ENCODE data around the gene NLRC3.
A peak's percentile ranks its signal among the peaks of the same experiment; 100 is the strongest.

NLRC3 gene

GRCh38 chr16:3596101-3596861 is 19.1 kb upstream of the NLRC3 start:
- no peak for DNase-seq

GRCh38 chr16:3595521-3596021 is 18.4 kb upstream of the NLRC3 start:
- DNase-seq = no peak

GRCh38 chr16:3595110-3595486 is 17.9 kb upstream of the NLRC3 start:
- DNase-seq = no peak

- no peak for DNase-seq
Observed at GRCh38 chr16:3594316-3595109, 17.3 kb upstream of the NLRC3 start.

- DNase-seq = no peak
Observed at GRCh38 chr16:3592559-3592958, 15.4 kb upstream of the NLRC3 start.

GRCh38 chr16:3591991-3592390 is 14.8 kb upstream of the NLRC3 start:
- DNase-seq = no peak

- DNase-seq = no peak
Observed at GRCh38 chr16:3591436-3591803, 14.2 kb upstream of the NLRC3 start.

- no peak for DNase-seq
Observed at GRCh38 chr16:3590736-3591435, 13.7 kb upstream of the NLRC3 start.

- DNase-seq = no peak
Observed at GRCh38 chr16:3589991-3590701, 12.9 kb upstream of the NLRC3 start.

- DNase-seq = no peak
Observed at GRCh38 chr16:3589441-3589921, 12.3 kb upstream of the NLRC3 start.

GRCh38 chr16:3589001-3589400 is 11.8 kb upstream of the NLRC3 start:
- no peak for DNase-seq

- DNase-seq = no peak
Observed at GRCh38 chr16:3587547-3588110, 10.4 kb upstream of the NLRC3 start.

GRCh38 chr16:3584412-3584811 is 7.2 kb upstream of the NLRC3 start:
- no peak for DNase-seq

GRCh38 chr16:3583303-3584038 is 6.3 kb upstream of the NLRC3 start:
- DNase-seq = no peak

- DNase-seq = no peak
Observed at GRCh38 chr16:3582276-3583165, 5.3 kb upstream of the NLRC3 start.

GRCh38 chr16:3581392-3581791 is 4.2 kb upstream of the NLRC3 start:
- DNase-seq = no peak

GRCh38 chr16:3580686-3581085 is 3.5 kb upstream of the NLRC3 start:
- peak; percentile 31 for DNase-seq

GRCh38 chr16:3580251-3580651 is 3.0 kb upstream of the NLRC3 start:
- peak; percentile 21 for DNase-seq

- DNase-seq = no peak
Observed at GRCh38 chr16:3579776-3580175, 2.6 kb upstream of the NLRC3 start.

Data from fibroblast of skin of right biceps (primary cell).